Measurements from ENCODE around the gene MAGEA10.
"Not testable (repeated sequence)": the region's sequence is repeated elsewhere in the genome, so short reads cannot be mapped to it uniquely, and the experiment has no call there.

The MAGEA10 gene

DNA sequence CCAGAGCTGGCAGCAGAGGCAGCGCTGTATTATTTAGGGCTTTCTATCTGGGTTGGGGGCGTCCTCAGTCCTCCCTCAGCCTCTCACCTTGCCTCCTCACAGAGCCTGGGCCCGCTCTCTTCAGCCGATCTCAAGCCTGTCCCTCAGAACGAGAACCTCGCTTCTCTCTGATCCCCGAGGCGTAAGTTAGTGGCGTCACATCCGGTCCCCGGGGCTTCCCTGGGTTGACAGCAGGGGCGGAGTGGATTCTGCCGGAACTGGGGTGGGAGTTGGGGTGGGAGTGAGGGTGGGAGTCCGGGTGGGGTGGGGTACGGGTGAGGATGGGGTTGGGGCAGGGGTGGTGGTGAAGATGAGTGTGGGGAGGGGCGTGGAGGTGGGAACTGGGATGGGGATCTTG is at the start of gene MAGEA10:
MAGEA10 (minus strand) TSS at position 190 of the 397 bp plus-strand sequence. CDS start 2,957 bp downstream, outside the sequence.
- DNase-seq (ENCODE audit: low read depth in 1 of 2, low spot score in 1 of 2), result no peak

DNA sequence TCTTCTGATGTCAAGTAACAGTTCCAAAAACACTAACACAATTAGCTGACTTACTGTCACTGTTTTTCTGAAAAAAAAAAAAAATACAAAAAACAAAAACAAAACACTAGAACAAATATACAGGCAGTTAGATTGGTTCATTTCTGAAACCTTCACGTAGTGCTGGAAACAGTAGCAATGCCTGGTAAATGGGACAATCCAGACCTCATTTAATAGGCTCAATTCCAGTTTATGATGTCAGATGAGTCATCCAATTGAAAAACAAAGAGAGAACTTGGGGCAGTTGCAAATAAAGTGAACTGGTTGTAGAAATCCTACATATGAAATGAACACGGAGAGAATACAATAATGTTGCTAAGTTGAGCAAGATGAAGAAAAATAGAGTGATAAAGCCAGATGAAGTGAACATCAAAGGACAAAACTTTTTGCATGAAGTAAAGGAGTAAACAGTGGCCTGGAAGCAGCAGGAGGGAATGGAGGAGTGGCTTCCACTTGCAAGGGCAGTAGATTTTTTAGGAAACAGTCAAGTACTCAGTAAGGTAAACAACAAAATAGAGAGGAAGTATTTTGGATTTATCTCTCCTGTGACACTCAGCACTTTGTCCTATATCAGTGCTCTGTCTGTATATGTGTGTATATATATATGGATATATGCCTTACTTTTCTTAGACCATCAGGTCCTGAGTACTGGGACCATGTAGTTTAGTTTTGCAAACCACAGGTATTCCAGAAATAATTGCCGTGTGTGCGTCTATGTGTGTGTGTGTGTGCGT is 39.3 kb upstream of the MAGEA10 start:
- no peak for DNase-seq (ENCODE audit: low read depth in 1 of 2, low spot score in 1 of 2)

DNA sequence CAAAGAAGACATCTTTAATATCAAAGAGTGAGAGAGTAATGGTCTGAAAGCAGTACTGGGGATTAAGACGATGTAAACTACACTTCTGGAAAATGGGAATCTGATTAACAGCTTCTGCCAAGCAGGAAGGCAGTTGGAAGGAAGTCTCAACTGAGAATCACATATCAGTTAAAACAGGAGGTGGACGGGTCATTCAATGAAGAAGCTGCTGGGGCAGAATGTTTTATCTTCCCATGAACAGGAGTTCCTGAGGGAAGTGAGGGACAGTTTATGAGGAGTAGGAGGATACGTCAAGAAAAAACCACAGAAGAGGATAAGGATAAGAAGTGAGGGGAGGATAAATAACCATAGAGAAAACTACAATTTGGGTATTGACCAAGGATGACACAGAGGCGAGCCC is 38.7 kb upstream of the MAGEA10 start:
- no peak for DNase-seq (ENCODE audit: low read depth in 1 of 2, low spot score in 1 of 2)

DNA sequence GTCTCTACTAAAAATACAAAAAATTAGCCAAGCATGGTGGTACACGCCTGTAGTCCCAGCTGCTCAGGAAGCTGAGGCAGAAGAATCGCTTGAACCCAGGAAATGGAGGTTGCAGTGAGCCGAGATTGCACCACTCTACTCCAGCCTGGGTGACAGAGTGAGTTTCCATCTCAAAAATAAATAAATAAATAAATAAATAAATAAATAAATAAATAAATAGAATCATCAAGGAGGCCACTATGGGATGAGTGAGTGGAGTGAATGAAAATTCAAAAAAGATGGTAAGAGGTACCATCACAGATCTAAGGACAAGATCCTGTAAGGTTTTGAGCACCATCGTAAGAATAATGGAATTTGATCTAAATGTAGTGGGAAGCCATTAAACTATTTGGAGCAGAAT is 37.5 kb upstream of the MAGEA10 start:
- not testable (repeated sequence) for DNase-seq (ENCODE audit: low read depth in 1 of 2, low spot score in 1 of 2)

DNA sequence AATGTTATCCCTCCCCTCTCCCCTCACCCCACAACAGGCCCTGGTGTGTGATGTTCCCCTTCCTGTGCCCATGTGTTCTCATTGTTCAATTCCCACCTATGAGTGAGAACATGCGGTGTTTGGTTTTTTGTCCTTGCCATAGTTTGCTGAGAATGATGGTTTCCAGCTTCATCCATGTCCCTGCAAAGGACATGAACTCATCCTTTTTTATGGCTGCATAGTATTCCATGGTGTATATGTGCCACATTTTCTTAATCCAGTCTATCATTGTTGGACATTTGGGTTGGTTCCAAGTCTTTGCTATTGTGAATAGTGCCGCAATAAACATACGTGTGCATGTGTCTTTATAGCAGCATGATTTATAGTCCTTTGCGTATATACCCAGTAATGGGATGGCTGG is 35.5 kb upstream of the MAGEA10 start:
- not testable (repeated sequence) for DNase-seq (ENCODE audit: low read depth in 1 of 2, low spot score in 1 of 2)

DNA sequence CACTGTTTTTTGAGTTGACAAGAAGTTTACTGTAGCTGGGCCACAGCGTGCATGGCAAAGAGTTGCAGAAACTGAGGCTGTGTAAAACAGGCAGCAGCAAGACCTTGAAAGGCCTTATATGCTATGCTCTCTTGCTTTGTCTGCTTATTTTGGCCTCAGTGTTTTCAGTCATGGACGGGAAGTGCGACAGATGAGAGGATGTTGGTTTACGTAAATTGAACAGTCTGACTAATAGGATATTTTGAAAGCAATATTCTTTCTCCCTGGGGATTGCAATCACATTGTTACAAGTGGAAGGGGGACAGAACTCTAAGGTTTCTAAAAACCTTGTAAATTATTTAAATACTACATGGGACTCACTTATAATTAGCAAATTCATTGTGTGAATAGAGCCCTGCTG is 32.2 kb upstream of the MAGEA10 start:
- DNase-seq (ENCODE audit: low read depth in 1 of 2, low spot score in 1 of 2), result no peak

DNA sequence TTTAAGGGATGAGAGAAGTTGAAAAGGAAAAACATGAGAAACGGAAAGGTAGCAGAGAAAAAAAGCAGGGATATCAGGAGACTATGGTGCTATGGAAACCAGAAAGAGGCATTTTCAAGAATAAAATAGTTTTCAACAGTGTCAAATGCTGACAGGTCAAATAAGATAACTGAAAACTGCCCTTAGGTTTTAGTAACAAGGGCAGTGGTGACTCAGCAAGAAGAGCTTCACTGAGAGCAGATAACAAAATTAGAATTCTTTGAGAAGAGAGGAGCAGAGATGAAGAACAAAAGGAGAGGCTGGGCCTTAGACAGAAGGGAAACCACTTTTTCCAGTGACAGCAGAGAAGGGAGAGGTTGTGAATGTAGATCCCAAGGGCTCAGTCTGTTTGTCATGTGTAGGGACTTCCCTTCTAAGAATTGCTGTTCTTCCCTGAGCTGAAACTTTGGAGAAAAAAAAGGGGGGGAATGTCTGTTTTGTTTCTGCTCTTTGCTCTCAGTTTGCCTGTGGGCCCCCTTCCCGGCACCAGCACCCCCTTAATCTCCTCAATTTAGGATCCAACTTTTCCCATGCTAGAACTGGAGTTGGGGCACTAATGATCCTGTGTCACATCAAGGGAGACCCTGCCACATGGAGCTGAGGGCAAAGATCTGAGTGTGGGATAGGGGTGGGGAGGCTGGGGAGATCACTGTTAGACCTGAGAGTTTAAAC is 26.8 kb upstream of the MAGEA10 start:
- no peak for DNase-seq (ENCODE audit: low read depth in 1 of 2, low spot score in 1 of 2)

DNA sequence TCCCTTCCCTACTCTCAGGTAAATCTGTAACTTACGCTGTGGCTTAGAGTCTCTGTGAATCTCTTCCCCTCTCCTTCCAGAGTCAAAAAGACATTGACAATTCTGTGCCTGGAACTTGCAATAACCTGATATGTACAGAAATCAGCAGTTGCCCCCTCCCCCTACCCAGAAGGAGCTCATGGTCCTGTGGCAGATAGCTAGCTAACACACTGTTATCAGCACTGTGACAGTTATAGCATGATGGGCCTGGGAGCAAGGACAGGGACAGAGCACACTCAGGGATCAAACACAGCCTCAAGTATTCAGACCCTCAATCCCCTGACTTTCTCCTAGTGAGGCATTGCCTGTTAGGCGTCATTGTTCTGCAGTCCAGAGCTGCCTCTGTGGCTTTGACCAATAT is 18.7 kb upstream of the MAGEA10 start:
- DNase-seq (ENCODE audit: low read depth in 1 of 2, low spot score in 1 of 2), result no peak

DNA sequence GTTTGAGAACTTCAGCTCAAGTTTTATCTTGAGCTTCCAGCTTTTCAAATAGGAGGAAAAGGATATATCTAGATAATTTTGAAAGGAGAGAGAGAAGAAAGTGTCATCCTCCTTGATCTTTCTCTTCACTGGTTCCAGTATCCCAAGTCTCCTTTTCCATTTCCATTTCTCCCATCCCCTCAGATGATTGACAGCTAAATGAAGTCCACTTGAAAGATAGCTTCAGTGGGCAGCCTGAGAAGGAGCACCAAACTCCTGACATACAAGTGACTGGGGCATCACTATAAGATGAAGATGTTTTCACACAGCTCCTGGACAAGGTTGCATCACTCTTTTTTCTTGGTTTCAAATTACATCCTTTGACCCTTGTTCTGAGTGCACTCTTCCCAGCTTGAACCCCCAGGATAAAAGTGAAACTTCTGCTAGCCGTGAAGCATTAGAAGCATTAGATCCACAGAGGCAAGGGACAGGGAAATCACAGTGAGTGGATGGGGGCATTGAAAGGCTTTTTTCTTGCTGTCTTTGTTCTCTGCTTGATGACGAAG is 17.5 kb upstream of the MAGEA10 start:
- DNase-seq (ENCODE audit: low read depth in 1 of 2, low spot score in 1 of 2), result no peak

DNA sequence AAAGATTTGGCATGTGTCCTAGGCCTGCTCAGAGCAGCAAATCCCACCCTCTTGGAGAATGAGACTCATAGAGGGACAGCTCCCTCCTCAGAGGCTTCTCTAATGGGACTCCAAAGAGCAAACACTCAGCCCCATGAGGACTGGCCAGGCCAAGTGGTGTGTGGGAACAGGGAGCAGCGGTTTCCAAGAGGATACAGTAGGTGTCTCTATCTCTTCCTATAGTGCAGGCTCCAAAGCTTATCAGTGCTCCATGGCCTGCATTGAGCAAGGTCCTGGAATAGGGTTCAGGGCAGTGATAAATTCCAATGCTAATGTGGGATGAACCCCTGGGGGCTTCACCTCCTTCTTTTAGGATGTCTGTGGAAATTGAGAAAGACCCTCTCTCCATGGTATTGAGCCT is 15.7 kb upstream of the MAGEA10 start:
- DNase-seq (ENCODE audit: low read depth in 1 of 2, low spot score in 1 of 2), result no peak

DNA sequence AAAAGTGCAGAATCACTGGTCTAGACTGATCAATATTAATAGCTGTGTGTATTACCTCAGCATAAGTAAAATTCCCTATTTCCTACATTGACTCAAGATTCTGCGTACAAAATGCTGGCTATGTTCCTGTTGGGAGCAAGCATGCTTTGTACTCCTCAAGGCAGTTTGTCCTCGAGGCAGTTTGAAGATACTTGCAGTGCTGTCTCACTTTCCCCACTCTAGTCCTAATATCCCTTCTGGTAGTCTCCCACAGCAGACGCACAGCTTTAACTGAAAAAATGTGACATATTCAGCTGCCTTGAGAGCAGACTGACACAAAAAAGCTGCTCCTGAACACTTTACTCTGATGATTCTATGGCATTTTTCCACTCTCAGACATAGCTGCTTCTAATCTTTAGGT is 12.9 kb upstream of the MAGEA10 start:
- DNase-seq (ENCODE audit: low read depth in 1 of 2, low spot score in 1 of 2), result no peak

DNA sequence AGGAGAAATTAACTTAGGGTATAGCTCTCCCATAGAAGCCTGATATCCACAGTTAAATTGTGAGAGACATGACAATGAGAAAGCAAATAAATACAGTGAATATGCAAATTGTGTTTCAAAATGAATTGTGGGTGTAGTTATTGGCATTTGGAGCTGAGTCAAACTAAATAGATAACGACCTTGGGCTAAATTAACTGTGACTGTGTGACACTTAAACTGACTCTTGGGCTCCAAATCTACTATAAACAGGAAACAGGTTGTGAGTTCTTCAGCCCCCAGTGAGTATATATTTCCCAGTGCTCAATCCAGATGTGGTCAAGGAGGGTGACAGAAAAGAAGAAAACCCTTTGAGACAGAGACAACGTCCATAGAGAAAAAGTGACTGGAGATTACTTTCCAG is 11.3 kb upstream of the MAGEA10 start:
- DNase-seq (ENCODE audit: low read depth in 1 of 2, low spot score in 1 of 2), result no peak

DNA sequence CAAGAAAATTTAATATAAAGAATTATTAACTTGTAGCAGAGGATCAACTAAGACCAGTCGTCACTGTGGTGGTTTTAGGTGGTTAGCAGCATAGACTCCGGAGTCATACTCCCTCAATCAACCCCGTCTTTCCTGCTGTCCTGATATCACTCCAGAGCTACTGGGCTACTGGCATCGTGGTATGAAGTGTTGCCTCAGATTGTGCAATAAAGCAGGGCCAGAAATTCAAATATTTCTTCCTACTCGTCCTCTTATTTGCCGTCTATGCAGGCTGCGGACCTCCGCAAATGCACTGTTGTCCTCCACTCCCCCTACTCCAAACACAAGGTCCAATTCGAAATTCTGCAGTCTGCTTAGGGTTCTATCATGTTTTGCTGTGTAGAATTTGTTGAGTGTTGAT is 1.2 kb upstream of the MAGEA10 start:
- DNase-seq (ENCODE audit: low read depth in 1 of 2, low spot score in 1 of 2), result no peak

DNA sequence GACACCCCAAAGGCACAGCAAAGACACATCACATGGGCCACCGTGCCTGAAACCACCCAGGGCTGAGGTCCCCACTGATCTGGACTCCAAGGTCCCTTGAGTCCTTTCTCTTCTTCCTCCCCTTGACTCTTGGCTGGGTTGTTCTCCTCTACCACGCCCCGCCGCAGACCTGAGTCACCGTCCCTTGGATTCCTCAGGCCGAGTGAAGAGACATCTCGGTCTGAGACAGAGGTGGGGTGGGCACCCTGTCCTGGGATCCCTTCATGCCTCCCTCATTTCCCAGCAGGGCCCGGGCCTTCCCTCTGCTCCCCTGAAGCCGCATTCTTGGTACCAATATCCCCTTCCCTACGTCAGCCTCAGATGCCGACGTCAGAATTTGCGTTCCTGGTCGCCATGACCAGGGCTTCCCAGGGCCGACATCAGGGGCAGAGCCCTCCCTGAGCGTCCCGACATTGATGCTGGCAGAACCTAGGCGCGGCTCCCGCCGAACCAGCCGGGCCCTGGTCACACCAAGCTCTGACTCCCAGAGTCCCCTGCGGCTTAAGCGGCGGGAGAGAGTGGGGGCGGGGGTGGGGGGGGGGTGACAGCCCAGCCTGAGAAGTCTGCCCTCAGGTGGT is 498 bp downstream of the MAGEA10 start:
- DNase-seq (ENCODE audit: low read depth in 1 of 2, low spot score in 1 of 2), result no peak

DNA sequence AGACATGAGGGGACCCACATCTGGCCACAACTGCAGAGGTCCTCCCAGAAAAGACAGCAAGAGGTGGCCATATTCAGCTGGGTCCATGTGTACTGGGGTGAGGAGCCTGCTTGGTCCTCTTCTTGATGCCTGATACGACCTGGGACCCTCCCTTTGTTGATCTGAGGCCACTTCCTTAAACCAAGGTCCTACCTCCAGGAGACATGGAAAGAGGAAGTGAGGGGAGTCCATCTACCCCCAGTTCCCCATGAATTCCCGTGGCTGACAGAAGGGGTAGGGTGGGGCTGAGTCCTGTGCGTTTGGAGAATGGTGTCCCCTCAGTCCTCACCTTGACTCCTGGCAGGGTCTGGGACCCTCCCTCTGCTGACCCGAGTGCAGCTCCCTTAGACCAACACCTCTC is 2.1 kb downstream of the MAGEA10 start:
- DNase-seq (ENCODE audit: low read depth in 1 of 2, low spot score in 1 of 2), result no peak

DNA sequence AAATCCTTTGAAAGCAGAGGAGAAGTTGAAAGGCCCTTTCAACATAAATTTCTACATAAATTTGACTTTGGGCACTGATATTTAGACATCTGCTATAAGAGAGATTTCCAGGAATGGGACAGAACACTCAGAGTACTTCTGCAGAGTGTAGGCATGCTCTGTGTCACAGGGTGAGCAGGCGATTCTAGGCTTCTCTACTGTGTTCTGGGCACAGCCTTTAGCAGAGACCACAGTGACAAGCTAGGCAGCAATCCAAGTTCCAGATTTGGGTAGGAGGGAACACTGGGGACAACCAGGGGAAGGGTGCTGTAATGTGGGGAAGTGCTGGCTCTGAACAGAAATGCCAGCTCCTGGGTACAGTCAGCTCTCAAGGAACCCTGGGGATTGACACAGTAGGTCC is 6.9 kb downstream of the MAGEA10 start:
- DNase-seq (ENCODE audit: low read depth in 1 of 2, low spot score in 1 of 2), result no peak

DNA sequence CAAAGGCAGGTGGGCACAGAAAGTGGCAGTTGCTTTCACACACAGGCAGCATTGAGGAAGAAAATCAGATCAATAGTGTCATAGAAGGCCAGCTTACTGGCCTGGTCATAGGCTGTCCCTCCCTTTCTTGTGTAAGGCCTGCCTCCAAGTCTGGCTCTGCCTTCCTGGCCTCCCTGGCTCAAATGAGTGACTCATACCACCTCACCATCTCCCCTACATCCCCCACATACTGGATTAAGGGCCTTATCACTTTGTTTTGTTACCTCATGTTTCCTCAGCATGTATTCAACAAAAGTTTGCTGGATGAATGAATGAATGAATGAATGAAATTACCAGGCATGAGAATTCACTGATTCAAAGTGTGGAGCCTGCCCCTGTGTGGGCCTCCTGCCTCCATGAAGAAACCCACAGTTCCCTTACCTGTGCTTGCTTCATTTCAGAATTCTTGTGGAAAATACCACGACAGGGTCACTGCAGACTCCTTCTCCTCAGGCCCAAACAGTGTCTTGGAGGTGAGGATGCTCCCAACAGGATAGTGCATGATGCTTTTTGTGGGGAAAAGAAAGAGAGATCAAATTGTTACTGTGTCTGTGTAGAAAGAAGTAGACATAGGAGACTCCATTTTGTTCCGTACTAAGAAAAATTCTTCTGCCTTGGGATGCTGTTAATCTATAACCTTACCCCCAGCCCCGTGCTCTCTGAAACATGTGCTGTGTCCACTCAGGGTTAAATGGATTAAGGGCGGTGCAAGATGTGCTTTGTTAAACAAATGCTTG is 9.1 kb downstream of the MAGEA10 start:
- not testable (repeated sequence) for DNase-seq (ENCODE audit: low read depth in 1 of 2, low spot score in 1 of 2)

DNA sequence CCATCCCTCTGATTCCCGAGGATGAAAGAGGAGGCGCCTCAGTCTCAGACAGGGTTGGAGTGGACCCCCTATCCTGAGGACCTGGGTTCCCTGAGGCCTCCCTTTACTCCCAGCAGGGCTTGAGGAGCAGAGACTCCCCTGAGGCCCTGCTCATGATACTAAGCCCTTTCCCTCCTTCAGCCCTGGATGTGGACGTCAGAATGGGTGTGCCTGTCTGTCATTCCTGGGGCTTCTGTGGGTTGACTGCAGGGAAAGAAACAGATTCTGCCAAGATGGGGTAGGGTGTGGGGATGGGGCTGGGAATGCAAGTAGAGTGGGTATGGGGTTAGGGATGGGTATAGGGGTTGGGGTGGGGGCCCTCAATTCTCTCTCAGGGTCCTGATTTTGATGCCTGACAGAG is 21.1 kb downstream of the MAGEA10 start:
- DNase-seq (ENCODE audit: low read depth in 1 of 2, low spot score in 1 of 2), result no peak

DNA sequence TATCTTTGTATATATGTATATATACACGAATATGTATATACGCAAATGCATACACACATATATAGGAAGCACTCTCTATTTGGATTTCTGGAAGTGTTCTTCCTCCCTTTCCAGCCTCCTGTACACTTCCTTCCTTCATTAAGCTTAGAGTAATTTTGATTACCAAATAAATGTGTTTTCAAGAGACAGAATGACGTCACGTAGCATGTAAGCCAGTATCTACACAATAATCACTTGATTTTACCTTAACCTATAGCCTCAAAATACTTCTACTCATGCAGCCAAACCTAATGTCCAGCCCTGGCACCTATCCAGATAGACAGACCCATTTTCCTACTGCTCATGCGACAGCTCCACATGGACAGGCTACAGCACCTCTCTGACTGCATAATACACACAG is 29.9 kb downstream of the MAGEA10 start:
- DNase-seq (ENCODE audit: low read depth in 1 of 2, low spot score in 1 of 2), result no peak

DNA sequence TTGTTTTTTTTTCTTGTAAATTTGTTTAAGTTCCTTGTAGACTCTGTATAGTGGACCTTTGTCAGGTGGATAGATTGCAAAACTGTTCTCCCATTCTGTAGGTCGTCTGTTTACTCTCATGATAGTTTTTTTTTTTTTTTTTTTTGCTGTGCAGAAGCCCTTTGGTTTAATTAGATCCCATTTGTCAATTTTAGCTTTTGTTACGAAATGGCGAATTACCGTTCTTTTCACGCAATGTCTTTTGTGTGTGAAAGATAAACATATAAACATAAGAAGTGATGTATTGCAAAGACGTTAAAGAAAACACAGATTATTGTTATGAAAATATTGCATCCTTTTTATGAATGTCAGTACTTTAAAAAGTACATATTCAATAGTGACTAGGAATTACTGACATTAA is 34.5 kb downstream of the MAGEA10 start:
- DNase-seq (ENCODE audit: low read depth in 1 of 2, low spot score in 1 of 2), result no peak

DNA sequence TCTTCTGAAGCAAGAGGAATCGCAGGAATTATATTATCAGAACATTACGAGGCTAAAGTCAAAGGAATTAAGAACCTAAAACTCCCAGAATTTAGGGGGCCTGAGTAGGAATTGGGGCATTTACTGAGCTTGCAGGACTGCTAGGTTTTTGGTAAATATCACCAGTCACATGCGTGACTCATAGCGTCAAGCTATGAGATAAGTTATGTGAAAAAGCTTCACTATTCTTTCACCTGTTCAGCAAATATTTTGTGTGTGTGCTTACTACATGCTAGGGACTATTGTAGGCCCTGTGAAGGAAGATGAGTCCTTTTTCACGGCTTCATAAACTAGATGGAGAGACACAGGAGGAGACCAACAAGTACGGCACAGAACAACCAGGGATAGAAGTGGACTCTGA is 52.2 kb downstream of the MAGEA10 start:
- no peak for DNase-seq (ENCODE audit: low read depth in 1 of 2, low spot score in 1 of 2)
